ENCODE results near the gene GARS1.
A peak's percentile ranks its signal among the peaks of the same experiment; 100 is the strongest.

The GARS1 gene

DNA sequence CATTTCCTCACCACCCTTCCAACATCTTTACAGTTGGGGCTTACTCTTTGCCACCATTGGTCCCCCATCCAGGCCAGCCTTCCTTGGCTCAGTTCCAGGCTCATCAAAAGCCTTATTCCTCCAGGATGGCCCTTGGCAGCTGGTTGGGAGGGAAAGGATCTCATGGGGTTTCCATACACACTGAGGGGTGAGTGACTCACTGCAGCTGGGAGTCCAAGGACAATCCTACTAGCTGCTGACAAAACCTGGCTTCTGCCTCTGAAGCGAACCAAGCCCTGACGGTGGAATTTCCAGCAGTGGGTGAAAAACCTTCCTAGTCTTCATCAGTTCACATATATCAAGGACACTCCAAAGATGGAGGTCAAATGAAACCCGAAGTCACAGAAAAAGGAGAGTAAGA is 64.6 kb downstream of the GARS1 start:
- H3K27me3 ChIP-seq: no peaks in the 10 kb centered on the region
- no peaks in the 10 kb centered on the region for H3K36me3 ChIP-seq
- H4K20me1 ChIP-seq: no peaks in the 10 kb centered on the region
- peak overlapping the region; percentile 10 to 89 (median 85); a peak in 19 of 22 replicates for H3K4me2 ChIP-seq
- H3K4me1 ChIP-seq: peaks cover 14 to 67% (median 62%) of the 10 kb centered on the region in 10 experiments
- H3K9me3 ChIP-seq (replicated peaks in 1 of 11): no peaks in the 10 kb centered on the region; a peak in 1 of 22 replicates
- no peak for TF ChIP-seq Cebpa-rat (IDR thresholded peaks at IDR 0.05)
- no peak overlapping the region; a peak in 1 of 20 replicates for H3K4me3 ChIP-seq
- peak overlapping the region in 8 of 11 experiments; percentile 49 to 97 (median 84); a peak in 15 of 22 replicates for H3K27ac ChIP-seq
- H3K9ac ChIP-seq: peak overlapping the region in 7 of 11 experiments; percentile 11 to 77 (median 61); a peak in 11 of 22 replicates

DNA sequence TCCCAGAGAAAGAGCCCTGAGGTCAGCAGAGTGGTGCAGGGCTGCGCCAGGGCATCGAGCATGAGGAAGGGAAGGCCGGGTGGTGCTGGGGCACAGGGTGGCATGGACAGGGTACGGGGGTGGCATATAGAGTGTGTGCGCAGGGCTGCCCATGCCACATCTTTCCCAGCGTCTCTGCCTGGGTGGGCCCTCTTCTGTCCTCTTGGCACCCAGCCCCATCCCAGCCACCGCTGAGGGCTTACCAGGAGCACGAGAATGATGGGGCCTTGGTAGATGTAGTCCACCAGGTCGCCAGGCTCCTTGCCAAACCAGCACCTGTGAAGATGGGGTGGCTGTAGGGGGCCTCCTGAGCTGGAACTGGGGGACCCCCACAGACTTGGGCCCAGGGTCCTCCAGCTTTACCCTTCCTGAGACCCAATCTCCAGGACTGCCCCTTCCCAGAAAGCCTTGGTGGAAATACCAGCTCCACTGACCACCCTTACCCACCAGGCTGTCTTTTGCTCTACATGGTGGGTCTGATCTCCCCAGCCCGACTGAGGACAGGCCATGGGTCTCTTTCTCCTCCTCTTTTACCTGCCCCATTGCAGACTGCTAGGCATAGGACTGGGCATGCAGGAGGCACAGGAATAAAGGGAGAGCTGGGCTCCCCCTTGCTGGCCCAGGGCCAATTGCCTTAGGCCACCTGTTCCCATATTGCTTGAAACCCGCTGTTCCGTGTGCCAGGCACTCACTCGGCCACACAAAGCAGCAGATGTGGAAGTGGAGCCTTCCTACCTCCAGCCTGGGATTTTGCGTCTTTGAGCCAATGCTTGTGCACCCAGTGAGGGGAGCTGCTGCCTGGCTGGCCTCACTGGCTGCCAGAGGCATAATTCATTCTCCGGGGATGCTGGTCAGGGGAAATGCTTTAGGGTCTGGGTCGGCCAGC is 65.9 kb downstream of the GARS1 start:
- TF ChIP-seq Cebpa-rat (IDR thresholded peaks at IDR 0.05): no peak
- H3K9ac ChIP-seq: no peak overlapping the region

DNA sequence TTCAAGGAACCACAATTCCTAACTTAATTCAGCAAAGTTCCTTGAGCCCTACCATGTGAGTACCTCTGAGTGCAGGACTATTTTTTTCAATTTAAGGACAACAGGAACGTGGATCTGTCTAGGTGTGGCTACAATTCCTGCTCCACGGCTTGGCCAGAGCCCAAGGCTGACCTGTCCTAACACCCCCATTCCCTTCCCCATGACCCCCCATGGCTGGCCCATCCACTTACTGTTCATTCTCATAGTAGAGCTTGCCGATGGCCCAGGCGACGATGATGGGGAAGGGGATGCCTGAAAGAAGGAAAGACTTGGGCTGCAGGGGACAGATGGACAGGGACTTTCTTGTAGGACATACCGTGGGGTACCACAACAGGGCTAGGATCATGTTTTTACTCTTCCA is 67.2 kb downstream of the GARS1 start:
- Histone ChIP-seq H3K4me3 (no peak overlapping the region), H3K9ac (no peak overlapping the region), H3K27ac (no peak overlapping the region), H3K4me1 (peaks cover 6 to 43% (median 40%) of the 10 kb centered on the region in 10 experiments; a peak in 18 of 20 replicates), H3K9me3 (replicated peaks in 1 of 11) (no peaks in the 10 kb centered on the region; a peak in 1 of 22 replicates), H4K20me1 (no peaks in the 10 kb centered on the region; a peak in 1 of 22 replicates), H3K36me3 (no peaks in the 10 kb centered on the region), H3K4me2 (no peak overlapping the region), H3K27me3 (no peaks in the 10 kb centered on the region)
- TF ChIP-seq Cebpa-rat (IDR thresholded peaks at IDR 0.05): no peak

More for the DNA sequence above, 65.9 kb downstream of the GARS1 start:
- peaks cover 14 to 56% (median 54%) of the 10 kb centered on the region in 10 experiments for H3K4me1 ChIP-seq
- peak overlapping the region in 9 of 11 experiments; percentile 46 to 89 (median 85); a peak in 18 of 22 replicates for H3K4me2 ChIP-seq
- H3K27me3 ChIP-seq: no peaks in the 10 kb centered on the region
- H3K36me3 ChIP-seq: no peaks in the 10 kb centered on the region
- H3K9me3 ChIP-seq (replicated peaks in 1 of 11): no peaks in the 10 kb centered on the region; a peak in 1 of 22 replicates
- H4K20me1 ChIP-seq: no peaks in the 10 kb centered on the region; a peak in 1 of 22 replicates
- H3K4me3 ChIP-seq: no peak overlapping the region
- H3K27ac ChIP-seq: peak overlapping the region in 5 of 11 experiments; percentile 19 to 97 (median 90); a peak in 7 of 22 replicates

GRCh38 chr7:30662431-30662939 is 67.8 kb downstream of the GARS1 start:
- H3K4me2 ChIP-seq: no peak overlapping the region
- no peak overlapping the region for H3K9ac ChIP-seq
- H3K36me3 ChIP-seq: no peaks in the 10 kb centered on the region
- no peaks in the 10 kb centered on the region for H3K27me3 ChIP-seq
- H3K4me3 ChIP-seq: no peak overlapping the region
- H3K9me3 ChIP-seq (replicated peaks in 1 of 11): no peaks in the 10 kb centered on the region; a peak in 1 of 22 replicates
- H3K27ac ChIP-seq: no peak overlapping the region
- no peak for TF ChIP-seq Cebpa-rat (IDR thresholded peaks at IDR 0.05)
- H3K4me1 ChIP-seq: peaks cover 6 to 37% (median 35%) of the 10 kb centered on the region in 10 experiments; a peak in 17 of 20 replicates
- H4K20me1 ChIP-seq: no peaks in the 10 kb centered on the region; a peak in 1 of 22 replicates

DNA sequence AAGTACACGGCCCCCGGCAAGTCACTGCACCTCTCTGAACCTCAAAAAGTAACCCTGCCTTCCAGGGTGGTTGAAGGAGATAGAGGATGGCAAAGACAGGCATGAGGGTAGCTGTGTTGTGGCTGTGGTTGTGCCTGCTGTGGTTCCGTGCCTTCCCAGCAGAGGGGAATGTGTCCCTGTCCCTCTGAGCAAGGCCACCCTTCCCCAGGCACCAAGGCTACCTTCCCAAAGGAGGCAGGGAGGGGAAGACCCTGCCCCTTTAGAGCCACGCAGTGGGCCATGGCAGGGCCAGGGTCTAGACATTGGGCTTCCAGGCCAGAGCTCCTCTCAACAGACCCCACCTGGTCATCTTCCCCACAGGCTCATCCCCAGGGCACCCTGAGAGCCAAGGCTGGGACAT is 68.7 kb downstream of the GARS1 start:
- Histone ChIP-seq H3K36me3 (no peaks in the 10 kb centered on the region), H3K27me3 (no peaks in the 10 kb centered on the region)
- TF ChIP-seq Cebpa-rat (IDR thresholded peaks at IDR 0.05): no peak

GRCh38 chr7:30664184-30664885 is 69.7 kb downstream of the GARS1 start:
- H3K27me3 ChIP-seq: no peaks in the 10 kb centered on the region
- no peak overlapping the region for H3K4me3 ChIP-seq
- peaks cover under 1 to 19% (median 16%) of the 10 kb centered on the region in 10 experiments; a peak in 17 of 20 replicates for H3K4me1 ChIP-seq
- no peaks in the 10 kb centered on the region; a peak in 1 of 22 replicates for H3K9me3 ChIP-seq (replicated peaks in 1 of 11)
- no peaks in the 10 kb centered on the region; a peak in 1 of 22 replicates for H4K20me1 ChIP-seq
- H3K9ac ChIP-seq: no peak overlapping the region
- no peak overlapping the region for H3K4me2 ChIP-seq
- H3K36me3 ChIP-seq: no peaks in the 10 kb centered on the region
- H3K27ac ChIP-seq: no peak overlapping the region
- TF ChIP-seq Cebpa-rat (IDR thresholded peaks at IDR 0.05): no peak

More for the DNA sequence above, 68.7 kb downstream of the GARS1 start:
- peaks cover 6 to 28% (median 25%) of the 10 kb centered on the region in 10 experiments; a peak in 17 of 20 replicates for H3K4me1 ChIP-seq
- H3K9ac ChIP-seq: no peak overlapping the region
- no peaks in the 10 kb centered on the region; a peak in 1 of 22 replicates for H3K9me3 ChIP-seq (replicated peaks in 1 of 11)
- no peak overlapping the region for H3K27ac ChIP-seq
- H3K4me3 ChIP-seq: no peak overlapping the region
- H3K4me2 ChIP-seq: no peak overlapping the region
- H4K20me1 ChIP-seq: no peaks in the 10 kb centered on the region; a peak in 1 of 22 replicates

DNA sequence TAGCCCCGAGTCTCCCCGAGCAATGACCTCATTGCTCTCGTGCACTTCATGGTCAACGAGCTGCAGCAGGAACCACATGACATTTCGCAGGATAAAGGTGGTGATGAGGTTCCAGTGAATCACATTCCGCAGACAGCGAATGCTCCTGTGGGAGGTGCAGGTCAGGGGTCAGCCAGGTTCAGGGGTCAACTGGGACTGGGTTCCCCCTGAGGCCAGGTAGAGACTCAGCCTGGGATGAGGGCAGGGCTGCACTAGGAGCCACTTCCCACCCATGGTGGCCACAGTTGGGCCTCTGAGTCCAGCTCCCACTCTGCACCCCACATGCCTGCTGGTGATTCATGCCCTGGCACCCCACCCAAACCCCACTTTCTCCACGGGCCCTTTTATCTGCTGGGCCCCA is 70.4 kb downstream of the GARS1 start:
- no peak overlapping the region for H3K4me3 ChIP-seq
- H3K36me3 ChIP-seq: no peaks in the 10 kb centered on the region
- H3K4me1 ChIP-seq: peaks cover 0 to 12% (median 9%) of the 10 kb centered on the region in 10 experiments; a peak in 15 of 20 replicates
- no peak overlapping the region for H3K9ac ChIP-seq
- no peak for TF ChIP-seq Cebpa-rat (IDR thresholded peaks at IDR 0.05)
- no peaks in the 10 kb centered on the region for H3K27me3 ChIP-seq
- no peak overlapping the region for H3K4me2 ChIP-seq
- no peaks in the 10 kb centered on the region; a peak in 1 of 22 replicates for H4K20me1 ChIP-seq
- no peaks in the 10 kb centered on the region; a peak in 1 of 22 replicates for H3K9me3 ChIP-seq (replicated peaks in 1 of 11)
- no peak overlapping the region for H3K27ac ChIP-seq

DNA sequence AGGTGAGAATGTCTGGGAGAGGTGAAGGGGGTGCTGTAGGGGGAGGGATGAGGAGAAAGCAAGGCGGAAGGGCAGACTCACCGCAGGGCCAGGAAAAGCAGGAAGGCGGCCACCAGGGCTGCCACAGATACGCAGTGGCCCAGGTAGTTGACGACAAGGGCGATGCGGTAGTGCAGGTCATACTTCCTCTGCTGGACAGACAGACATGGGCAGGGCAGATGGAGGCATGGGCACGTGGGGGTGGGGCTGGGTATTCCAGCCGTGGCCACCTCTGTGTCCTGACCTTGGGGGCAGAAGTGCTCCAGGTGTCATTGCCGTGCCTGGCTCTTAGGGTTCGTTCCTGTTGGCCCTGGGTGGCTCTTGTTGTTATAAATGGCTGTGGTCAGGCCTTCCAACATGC is 70.8 kb downstream of the GARS1 start:
- H3K9ac ChIP-seq: no peak overlapping the region
- H3K4me2 ChIP-seq: no peak overlapping the region
- H4K20me1 ChIP-seq: peaks cover 0 to 4% (median 0%) of the 10 kb centered on the region in 11 experiments; a peak in 4 of 22 replicates
- no peak overlapping the region for H3K27ac ChIP-seq
- H3K27me3 ChIP-seq: no peaks in the 10 kb centered on the region
- H3K36me3 ChIP-seq: no peaks in the 10 kb centered on the region
- peaks cover 0 to 8% (median 5%) of the 10 kb centered on the region in 10 experiments; a peak in 15 of 20 replicates for H3K4me1 ChIP-seq
- no peak overlapping the region for H3K4me3 ChIP-seq
- no peak for TF ChIP-seq Cebpa-rat (IDR thresholded peaks at IDR 0.05)
- H3K9me3 ChIP-seq (replicated peaks in 1 of 11): no peaks in the 10 kb centered on the region; a peak in 1 of 22 replicates
